Gastroesophageal sphincter (tissue), 3 donors: Measurements from ENCODE around the gene CELA2A.
"Not testable (repeated sequence)": the region's sequence is repeated elsewhere in the genome, so short reads cannot be mapped to it uniquely, and the experiment has no call there.

Source experiments
- CTCF ChIP-seq, 4 experiments: fragments of 200-600 bp in 2 of 4; fragments of 450-650 bp in 2 of 4; sonication (generic) in 1 of 4; IDR thresholded peaks; one replicate each; pipeline ENCODE4 v1.5.1; 2017 to 2019; ENCODE audit warnings: antibody characterized with exemption in 4 of 4, mild to moderate bottlenecking in 2 of 4, moderate library complexity in 2 of 4
- EP300 ChIP-seq: sonication (generic); formaldehyde crosslinking; IDR thresholded peaks from one replicate; pipeline ENCODE4 v1.6.1; 2017; ENCODE audit warnings: antibody characterized with exemption, mild to moderate bottlenecking
- POLR2A ChIP-seq, 2 donors: fragments of 450-650 bp; IDR thresholded peaks; one replicate each; pipeline ENCODE4 v1.6.1; 2017; ENCODE audit warnings: antibody characterized with exemption in 2 of 2, mild to moderate bottlenecking in 2 of 2, moderate library complexity in 1 of 2
- POLR2AphosphoS5 ChIP-seq: sonication (generic); formaldehyde crosslinking; IDR thresholded peaks from one replicate; pipeline ENCODE4 v1.6.1; 2017; ENCODE audit warnings: antibody characterized with exemption

GRCh38 chr1:15484443-15484842, 27.9 kb downstream of the CELA2A start:
- not testable (repeated sequence) for TF ChIP-seq CTCF (IDR thresholded peaks at IDR 0.05); POLR2A (IDR thresholded peaks at IDR 0.05); EP300; POLR2AphosphoS5
